GM19463 (cell line): ENCODE results near the gene MAML3.

Experiments
- ATAC-seq: cut with Tn5 transposase; IDR thresholded peaks from one replicate; pipeline ENCODE4 v1.9.1; 2021; ENCODE audit warnings: mild to moderate bottlenecking, moderate library complexity; ENCODE audit not compliant: unreplicated experiment

Gene MAML3

GRCh38 chr4:139798456-139798855 is 355.5 kb downstream of the MAML3 start:
- ATAC-seq = no peak

GRCh38 chr4:139797287-139797686 is 356.7 kb downstream of the MAML3 start:
- no peak for ATAC-seq

GRCh38 chr4:139795527-139796314 is 358.3 kb downstream of the MAML3 start:
- no peak for ATAC-seq

GRCh38 chr4:139794158-139794954 is 359.6 kb downstream of the MAML3 start:
- ATAC-seq = no peak

GRCh38 chr4:139791681-139792080 is 362.3 kb downstream of the MAML3 start:
- ATAC-seq = no peak

- ATAC-seq = no peak
Observed at GRCh38 chr4:139790291-139790690, 363.7 kb downstream of the MAML3 start.

GRCh38 chr4:139789096-139789654 is 364.8 kb downstream of the MAML3 start:
- ATAC-seq = no peak

GRCh38 chr4:139786494-139787354 is 367.3 kb downstream of the MAML3 start:
- no peak for ATAC-seq

- ATAC-seq = no peak
Observed at GRCh38 chr4:139785356-139785755, 368.6 kb downstream of the MAML3 start.

- ATAC-seq = no peak
Observed at GRCh38 chr4:139783741-139784484, 370.1 kb downstream of the MAML3 start.

GRCh38 chr4:139782926-139783522 is 371.0 kb downstream of the MAML3 start:
- ATAC-seq = no peak

- ATAC-seq = no peak
Observed at GRCh38 chr4:139781066-139781465, 372.9 kb downstream of the MAML3 start.

- ATAC-seq = no peak
Observed at GRCh38 chr4:139779691-139780090, 374.3 kb downstream of the MAML3 start.

GRCh38 chr4:139777757-139778156 is 376.2 kb downstream of the MAML3 start:
- no peak for ATAC-seq

- ATAC-seq = no peak
Observed at GRCh38 chr4:139776235-139776634, 377.7 kb downstream of the MAML3 start.

- no peak for ATAC-seq
Observed at GRCh38 chr4:139774759-139775487, 379.1 kb downstream of the MAML3 start.

- no peak for ATAC-seq
Observed at GRCh38 chr4:139773560-139774318, 380.2 kb downstream of the MAML3 start.

- no peak for ATAC-seq
Observed at GRCh38 chr4:139770361-139770760, 383.6 kb downstream of the MAML3 start.
